Stimulated activated CD8-positive, alpha-beta memory T cell treated with anti-CD3 and anti-CD28 coated beads, Interleukin-7, amount 100 ng/mL, for 4 hours (primary cell): ENCODE results near the gene PALD1.
"Not testable (repeated sequence)": the region's sequence is repeated elsewhere in the genome, so short reads cannot be mapped to it uniquely, and the experiment has no call there.

Experiments used
- DNase-seq, 2 donors: peaks; one replicate each; pipeline ENCODE4 v3.0.0-alpha.2; 2020; ENCODE audit warnings: low read depth in 2 of 2

PALD1 gene

DNA sequence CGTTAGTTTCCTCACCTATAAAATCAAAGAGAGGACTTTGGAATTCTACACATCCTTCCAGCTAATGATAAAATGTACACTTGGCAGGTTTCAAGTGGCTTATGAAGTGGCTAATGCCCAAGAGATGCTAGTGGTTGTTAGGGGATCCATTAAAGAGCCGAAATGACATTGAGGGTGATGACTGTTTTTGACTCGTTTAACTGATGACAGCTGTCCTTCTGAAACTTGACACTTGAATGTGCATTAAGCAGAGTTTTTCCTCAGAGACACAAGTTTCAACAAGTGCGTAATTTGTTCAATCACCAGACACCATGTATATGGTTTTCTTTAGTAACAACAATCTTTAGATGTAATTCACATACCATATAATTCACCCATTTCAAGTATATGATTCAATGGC is 125.5 kb downstream of the PALD1 start:
- DNase-seq, result no peak

DNA sequence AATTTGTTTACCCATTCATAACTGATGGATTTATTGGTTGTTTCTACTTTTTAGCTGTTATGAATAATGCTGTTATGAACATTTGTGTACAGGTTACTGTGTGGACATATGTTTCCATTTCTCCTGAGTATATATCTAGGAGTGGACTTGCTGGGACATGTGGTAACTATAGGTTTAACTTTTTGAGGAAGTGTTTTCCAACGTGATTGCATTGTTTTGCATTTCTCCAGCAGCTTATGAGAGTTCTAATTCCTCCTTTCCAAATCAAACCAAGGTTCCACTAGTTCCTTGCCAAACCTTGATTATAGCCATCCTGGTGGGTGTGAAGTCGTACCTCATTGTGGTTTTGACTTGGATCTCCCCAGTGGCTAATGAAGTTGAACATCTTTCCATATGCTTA is 126.6 kb downstream of the PALD1 start:
- DNase-seq, result no peak

DNA sequence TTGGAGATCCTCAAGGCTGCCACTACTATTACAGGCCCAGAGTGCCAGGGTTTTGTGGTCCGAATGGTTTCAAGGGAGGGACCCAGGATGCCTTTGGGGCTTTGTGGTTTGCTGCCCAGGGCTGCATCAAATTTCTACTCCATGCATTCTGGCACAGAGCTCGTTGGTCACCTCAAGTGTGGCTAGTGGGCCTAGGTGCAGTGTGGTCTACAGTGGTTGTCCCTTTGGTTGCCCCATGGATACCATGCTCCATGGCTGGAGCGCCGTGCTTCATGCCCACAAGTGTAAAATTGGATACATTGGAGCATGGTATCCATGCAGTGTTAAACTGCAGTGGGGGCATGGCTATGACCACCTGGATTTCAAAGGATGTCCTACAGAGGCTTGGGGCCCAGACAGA is 129.4 kb downstream of the PALD1 start:
- no peak for DNase-seq

DNA sequence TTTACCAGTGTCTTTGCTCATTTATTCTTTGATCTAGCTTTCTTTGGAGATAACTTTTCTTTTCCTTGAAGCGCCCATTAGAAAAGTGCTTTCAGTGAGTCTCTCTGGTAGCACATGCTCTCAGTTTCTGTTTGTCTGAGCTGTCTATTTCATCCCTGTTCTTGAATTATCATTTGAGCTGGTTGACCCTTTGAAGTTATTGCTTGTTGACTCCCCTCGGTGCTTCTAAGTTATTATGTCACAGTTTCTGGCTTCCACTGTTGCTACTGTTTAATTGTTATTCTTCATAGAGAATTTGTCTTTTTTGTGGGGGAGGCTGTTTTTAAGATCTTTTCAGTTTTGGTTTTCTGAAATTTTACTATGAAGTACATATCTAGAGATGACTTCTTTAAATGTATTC is 135.4 kb downstream of the PALD1 start:
- no peak for DNase-seq

DNA sequence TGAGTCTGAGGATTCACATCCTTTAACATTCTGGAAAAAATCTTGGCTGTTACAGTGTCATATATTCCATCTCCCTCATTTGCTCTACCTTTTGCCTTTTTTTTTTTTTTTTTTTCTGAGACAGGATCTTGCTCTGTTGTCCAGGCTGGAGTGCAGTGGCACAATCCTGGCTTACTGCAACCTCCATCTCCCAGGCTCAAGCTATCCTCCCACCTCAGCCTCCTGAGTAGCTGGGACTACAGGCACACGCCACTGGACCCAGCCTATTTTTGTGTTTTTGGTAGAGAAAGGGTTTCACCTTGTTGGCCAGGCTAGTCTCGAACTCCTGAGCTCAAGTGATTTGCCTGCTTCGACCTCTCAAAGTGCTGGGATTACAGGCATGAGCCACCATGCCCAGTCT is 135.8 kb downstream of the PALD1 start:
- DNase-seq, result not testable (repeated sequence)

DNA sequence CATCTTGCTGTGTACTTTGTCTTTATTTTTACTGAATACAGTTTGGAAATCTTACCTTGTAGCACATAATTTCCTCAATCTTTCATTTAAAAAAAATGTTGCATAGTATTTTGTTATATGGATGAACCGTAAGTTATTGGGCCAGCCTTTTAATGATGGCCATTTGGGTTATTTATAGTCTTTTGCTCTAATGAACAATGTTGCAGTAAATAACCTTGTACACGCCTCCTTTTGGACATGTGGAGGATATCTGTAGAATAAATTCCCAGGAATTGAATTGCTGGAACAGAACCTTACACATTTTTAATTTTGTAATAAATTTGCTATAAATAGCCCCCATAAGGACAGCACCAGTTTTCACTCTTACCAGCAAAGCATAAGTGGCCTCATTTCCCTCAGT is 136.6 kb downstream of the PALD1 start:
- DNase-seq, result no peak

DNA sequence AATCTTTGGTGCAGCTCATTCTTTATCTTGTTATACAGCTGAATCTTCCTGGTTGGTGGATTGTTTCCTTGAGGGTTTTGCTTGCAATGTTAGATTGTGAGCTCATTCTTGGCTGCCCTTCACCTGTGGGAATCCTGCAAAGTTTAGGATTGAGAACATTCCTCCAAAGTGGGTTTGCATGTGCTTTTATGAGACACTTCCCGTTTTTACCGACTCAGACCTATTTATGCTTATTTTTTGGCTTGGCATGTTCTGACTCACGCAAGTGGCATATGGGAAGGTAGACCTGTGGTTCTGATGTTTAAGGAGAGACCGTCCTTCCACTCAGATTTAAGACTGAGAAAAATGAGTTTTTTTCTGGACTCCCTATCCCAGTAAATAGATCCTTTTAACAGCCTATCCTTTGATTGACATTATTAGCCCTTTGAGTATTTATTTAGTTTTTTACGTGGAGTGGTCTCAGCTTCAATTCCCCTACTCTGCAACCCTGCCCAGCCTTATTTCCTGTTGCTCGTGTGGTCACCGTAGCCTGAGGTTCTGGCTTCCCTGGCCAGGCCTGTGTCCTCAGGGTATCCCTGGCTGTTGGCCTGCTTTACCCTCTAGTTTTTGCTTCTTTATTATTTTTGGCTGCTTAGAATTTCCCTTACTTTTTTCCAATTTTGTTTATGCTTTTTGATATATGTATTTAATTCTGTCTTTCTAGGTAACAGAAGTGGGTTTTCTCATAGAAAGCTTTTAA is 137.4 kb downstream of the PALD1 start:
- no peak for DNase-seq

DNA sequence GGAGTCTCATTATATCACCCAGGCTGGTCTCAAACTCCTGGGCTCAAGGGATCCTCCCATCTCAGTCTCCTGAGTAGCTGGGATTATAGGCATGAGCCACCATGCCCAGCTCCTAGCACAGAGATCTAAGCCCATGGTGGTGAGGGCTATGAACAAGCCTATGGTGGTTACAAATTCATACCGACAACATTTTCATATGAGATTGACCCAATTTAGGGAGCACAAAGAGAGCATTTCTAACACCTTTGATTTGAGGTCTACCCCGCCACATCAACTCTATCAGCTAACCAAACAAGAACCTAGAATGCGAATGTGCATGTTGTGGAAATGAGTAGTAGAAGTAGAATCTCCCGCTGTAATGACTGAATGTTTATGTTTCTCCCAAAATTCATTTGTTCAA is 138.2 kb downstream of the PALD1 start:
- DNase-seq, result no peak
